SJCRH30 (cell line): ENCODE measurements around the gene TAB3. TPM values are rescaled to one million over a fixed set of nuclear protein-coding genes. Genes with fewer than 3 reads are reported as not detected.

Experiments used
- DNase-seq, 2 experiments: peaks; one replicate each; pipeline ENCODE4 v3.0.0-alpha.2; 2015 to 2020
- H3K27ac ChIP-seq: fragments of 250-450 bp; sonication (Bioruptor Pico); 2 replicates; pipeline ENCODE4 v1.5.1; 2020; ENCODE audit warnings: mild to moderate bottlenecking, moderate library complexity
- H3K27me3 ChIP-seq: fragments of 250-450 bp; sonication (Bioruptor Pico); 2 replicates; pipeline ENCODE4 v1.5.1; 2020; ENCODE audit warnings: mild to moderate bottlenecking, moderate library complexity
- H3K36me3 ChIP-seq: fragments of 250-450 bp; sonication (Bioruptor Pico); 2 replicates; pipeline ENCODE4 v1.5.1; 2020; ENCODE audit warnings: mild to moderate bottlenecking, moderate library complexity
- H3K4me1 ChIP-seq: fragments of 250-450 bp; sonication (Bioruptor Pico); 2 replicates; pipeline ENCODE4 v1.5.1; 2020; ENCODE audit warnings: mild to moderate bottlenecking, moderate library complexity
- H3K4me3 ChIP-seq: fragments of 250-450 bp; sonication (Bioruptor Pico); 2 replicates; pipeline ENCODE4 v1.5.1; 2020; ENCODE audit warnings: mild to moderate bottlenecking, moderate library complexity
- H3K9me3 ChIP-seq: fragments of 250-450 bp; sonication (Bioruptor Pico); replicated peaks from 2 replicates; pipeline ENCODE4 v1.5.1; 2020; ENCODE audit warnings: mild to moderate bottlenecking, moderate library complexity
- total RNA-seq: library from RNA; depleted of rRNA; stranded (reverse); fragments of >200 nt; shearing (Covaris generic); gene quantifications from 2 replicates; pipeline ENCODE4 v1.2.3, GENCODE V29; 2014; rRNA removed

TAB3 gene
- 12.4 and 13.5 TPM in 2 replicates for total RNA-seq

DNA sequence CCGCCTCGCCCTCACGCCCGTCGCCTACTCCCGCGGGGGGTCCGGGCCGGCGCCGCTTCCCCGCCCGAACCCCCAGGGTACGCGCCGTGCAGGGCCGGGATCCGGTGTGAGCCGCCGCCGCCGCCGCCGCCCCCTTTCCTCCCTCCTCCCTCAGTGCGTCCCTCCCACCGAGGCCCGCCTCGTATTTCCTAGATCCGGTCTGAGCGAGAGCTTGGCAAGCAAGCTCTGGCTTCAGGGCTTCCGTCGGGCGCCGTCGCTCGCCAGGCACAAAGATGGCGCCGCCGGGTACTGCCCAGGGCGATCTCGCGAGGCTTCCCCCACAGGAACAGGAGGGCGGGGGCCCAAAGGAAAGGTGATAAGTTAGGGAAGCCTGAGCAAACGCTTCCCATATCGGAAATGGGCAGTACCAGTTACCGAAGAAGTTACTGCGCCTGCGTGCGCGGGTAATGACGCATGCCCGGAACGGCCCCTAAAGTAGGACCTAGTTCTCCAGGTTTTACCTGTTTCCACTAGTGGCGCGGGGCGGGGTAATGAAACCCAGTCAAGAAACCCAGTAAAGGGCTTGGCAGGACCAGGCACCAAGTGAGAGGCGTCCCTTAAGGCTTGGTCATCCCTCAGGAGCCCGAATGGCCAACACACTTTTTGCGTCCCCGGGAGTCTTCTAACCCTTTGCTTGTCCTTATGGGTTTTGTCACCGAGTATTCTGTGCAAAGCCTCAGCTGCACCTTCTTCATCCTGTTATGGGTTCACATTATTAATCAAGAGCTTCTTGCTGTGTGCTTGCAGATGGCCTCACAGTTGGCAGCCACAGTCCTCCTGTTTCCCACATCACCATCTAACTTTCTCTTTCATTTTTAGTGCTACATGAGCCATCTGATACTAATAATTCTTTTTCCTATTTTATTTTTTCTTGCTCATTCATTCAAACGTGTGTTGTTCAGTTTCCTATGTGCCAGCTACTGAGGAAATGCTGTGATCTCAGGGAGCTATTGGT, at the start of gene TAB3:
Gene TAB3 (minus strand): TSS at position 108 of the 994 bp plus-strand sequence. CDS start 29,666 bp downstream, outside the sequence.
- DNase-seq: peak; percentile 90 to 91
- Histone ChIP-seq H3K4me1 (no peaks in the 10 kb centered on the region), H3K36me3 (no peaks in the 10 kb centered on the region), H3K27me3 (no peaks in the 10 kb centered on the region), H3K9me3 (no peaks in the 10 kb centered on the region), H3K27ac (peak within 1 kb of the TSS; percentile 30; the same call in 1 of the 2 replicates), H3K4me3 (peak within 1 kb of the TSS; percentile 70)

DNA sequence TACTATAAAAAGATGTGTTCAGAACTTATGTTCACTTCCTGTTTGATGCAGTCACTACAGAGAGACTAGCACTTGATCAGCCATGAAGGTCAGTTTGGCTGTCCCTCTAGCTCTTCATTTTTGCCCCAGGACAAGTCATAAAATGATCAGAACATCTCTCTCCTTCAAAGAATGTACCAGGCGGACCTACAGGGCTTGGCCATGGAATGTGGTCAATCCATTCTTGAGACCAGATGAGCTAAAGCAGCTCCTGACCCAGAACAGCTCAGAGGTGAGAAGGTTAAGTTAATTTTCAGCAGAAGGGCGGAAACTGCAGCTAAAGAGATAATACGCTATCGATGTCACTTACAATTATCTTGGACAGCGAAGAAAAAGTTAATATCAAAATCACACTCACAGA, 49.2 kb upstream of the TAB3 start:
- Histone ChIP-seq H3K9me3 (no peaks in the 10 kb centered on the region), H3K27ac (no peak overlapping the region), H3K27me3 (no peaks in the 10 kb centered on the region), H3K4me1 (no peaks in the 10 kb centered on the region), H3K36me3 (no peaks in the 10 kb centered on the region), H3K4me3 (no peak overlapping the region)
- DNase-seq: no peak

- no peak overlapping the region for H3K27ac ChIP-seq
- H3K36me3 ChIP-seq: no peaks in the 10 kb centered on the region
- no peaks in the 10 kb centered on the region for H3K4me1 ChIP-seq
- no peaks in the 10 kb centered on the region for H3K9me3 ChIP-seq
- no peaks in the 10 kb centered on the region for H3K27me3 ChIP-seq
- DNase-seq: peak; percentile 33 to 59
- no peak overlapping the region for H3K4me3 ChIP-seq
These were observed 46.9 kb upstream of the TAB3 start for GRCh38 chrX:30935985-30936384.

GRCh38 chrX:30931920-30932319, 42.9 kb upstream of the TAB3 start:
- H3K4me1 ChIP-seq: no peaks in the 10 kb centered on the region
- no peaks in the 10 kb centered on the region for H3K27me3 ChIP-seq
- H3K9me3 ChIP-seq: no peaks in the 10 kb centered on the region
- DNase-seq: no peak
- no peak overlapping the region for H3K4me3 ChIP-seq
- H3K27ac ChIP-seq: no peak overlapping the region
- H3K36me3 ChIP-seq: no peaks in the 10 kb centered on the region

DNA sequence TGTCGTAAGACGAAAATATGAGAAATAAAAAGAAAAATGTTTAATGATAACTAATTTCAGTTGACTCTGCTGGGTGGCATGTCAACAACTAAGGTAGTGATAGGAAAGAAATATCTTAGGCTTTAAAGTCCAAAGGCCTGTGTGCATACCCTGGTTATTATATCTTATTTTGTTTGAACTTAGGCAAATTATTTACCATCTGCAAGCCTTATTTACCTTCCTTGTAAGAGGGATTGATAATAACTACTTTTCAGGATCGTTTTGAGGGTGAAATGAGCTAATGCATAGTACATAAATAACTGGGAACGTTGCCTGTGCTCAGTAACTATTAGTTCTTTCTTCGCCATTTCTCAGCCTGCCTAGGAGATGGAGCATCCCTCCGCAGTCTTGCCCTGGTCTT, 41.6 kb upstream of the TAB3 start:
- DNase-seq: no peak
- Histone ChIP-seq H3K9me3 (no peaks in the 10 kb centered on the region), H3K4me1 (no peaks in the 10 kb centered on the region), H3K36me3 (no peaks in the 10 kb centered on the region), H3K27ac (no peak overlapping the region), H3K27me3 (no peaks in the 10 kb centered on the region), H3K4me3 (no peak overlapping the region)

DNA sequence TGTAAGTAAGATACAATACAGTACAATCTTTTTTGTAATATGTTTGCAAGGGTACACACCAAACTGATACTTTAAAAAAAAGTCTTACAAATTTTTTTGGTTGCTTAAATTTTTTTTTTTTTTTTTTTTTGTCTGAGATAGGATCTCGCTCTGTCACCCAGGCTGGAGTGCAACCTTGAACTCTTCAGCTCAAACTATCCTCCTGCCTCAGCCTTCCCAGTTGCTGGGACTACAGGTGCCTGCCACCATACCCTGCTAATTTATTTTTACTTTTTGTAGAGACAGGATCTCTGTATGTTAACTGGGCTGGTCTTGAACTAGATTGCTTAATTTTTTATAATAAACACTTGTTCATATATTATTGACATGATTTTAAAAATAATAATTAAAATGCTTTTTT, 41.1 kb upstream of the TAB3 start:
- H3K4me1 ChIP-seq: no peaks in the 10 kb centered on the region
- H3K27ac ChIP-seq: no peak overlapping the region
- H3K27me3 ChIP-seq: no peaks in the 10 kb centered on the region
- H3K9me3 ChIP-seq: no peaks in the 10 kb centered on the region
- no peak for DNase-seq
- no peak overlapping the region for H3K4me3 ChIP-seq
- H3K36me3 ChIP-seq: no peaks in the 10 kb centered on the region

DNA sequence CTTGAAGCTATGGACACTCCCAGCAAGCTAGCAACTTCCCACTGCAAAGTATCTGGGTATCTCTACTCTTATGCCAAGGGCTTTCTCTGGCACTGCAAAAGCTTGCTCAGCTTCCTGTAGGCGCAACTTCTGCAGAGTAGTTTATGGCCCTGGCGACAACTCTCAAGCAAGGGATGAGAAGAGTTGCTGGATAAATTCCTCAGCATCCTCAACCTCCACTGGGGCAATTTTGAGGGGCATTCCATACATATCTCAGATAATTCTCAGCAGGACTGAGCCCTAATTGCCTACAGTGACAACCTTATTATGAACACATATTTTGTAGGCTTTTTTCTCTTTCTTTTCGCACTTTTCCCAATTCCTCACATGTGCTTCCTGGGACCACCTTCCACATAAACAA, 31.2 kb upstream of the TAB3 start:
- H3K4me1 ChIP-seq: no peaks in the 10 kb centered on the region
- no peaks in the 10 kb centered on the region for H3K9me3 ChIP-seq
- H3K4me3 ChIP-seq: no peak overlapping the region
- no peak overlapping the region for H3K27ac ChIP-seq
- no peak for DNase-seq
- H3K27me3 ChIP-seq: no peaks in the 10 kb centered on the region
- H3K36me3 ChIP-seq: no peaks in the 10 kb centered on the region

GRCh38 chrX:30918480-30918879, 29.4 kb upstream of the TAB3 start:
- no peaks in the 10 kb centered on the region for H3K9me3 ChIP-seq
- no peak overlapping the region for H3K27ac ChIP-seq
- no peak overlapping the region for H3K4me3 ChIP-seq
- no peaks in the 10 kb centered on the region for H3K4me1 ChIP-seq
- H3K27me3 ChIP-seq: no peaks in the 10 kb centered on the region
- H3K36me3 ChIP-seq: no peaks in the 10 kb centered on the region
- no peak for DNase-seq

GRCh38 chrX:30913492-30913891, 24.4 kb upstream of the TAB3 start:
- no peak overlapping the region for H3K27ac ChIP-seq
- H3K9me3 ChIP-seq: no peaks in the 10 kb centered on the region
- H3K27me3 ChIP-seq: no peaks in the 10 kb centered on the region
- no peak for DNase-seq
- H3K4me3 ChIP-seq: no peak overlapping the region
- no peaks in the 10 kb centered on the region for H3K36me3 ChIP-seq
- H3K4me1 ChIP-seq: no peaks in the 10 kb centered on the region

DNA sequence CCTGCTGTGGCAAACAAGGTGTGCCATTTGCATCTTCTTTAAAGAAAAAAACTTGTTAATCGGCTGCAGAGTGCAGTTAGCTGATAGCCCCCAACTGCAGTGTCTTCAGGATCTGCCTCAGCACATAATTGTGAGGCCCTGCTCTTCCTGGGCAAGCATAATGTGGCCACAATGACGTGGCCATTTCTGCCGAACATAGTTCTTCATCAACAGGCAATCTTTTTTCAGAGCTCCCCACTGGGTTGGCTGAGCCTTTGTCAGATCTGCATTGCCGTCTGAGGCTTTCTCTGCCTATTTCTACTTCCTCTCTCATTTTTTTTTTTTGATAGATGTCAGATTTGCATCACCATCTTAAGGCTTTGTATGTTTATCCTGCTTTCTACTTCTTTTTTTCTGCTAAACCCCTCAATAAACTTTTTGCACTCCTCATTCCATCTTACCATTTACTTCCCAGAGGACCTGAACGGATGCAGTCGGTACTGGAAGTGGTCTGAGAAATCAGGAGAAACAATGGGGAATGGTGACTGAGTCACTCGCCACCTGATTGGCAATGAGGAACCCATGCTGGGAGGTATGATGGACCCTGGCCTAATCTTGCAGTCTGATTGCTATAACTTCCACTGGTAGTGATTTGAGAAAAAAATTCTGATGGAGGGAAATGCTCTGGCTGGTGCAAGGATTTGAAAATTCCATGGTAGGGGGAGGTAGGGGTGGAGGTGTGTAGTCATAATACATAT, 21.2 kb upstream of the TAB3 start:
- H3K9me3 ChIP-seq: no peaks in the 10 kb centered on the region
- no peak overlapping the region for H3K27ac ChIP-seq
- no peak overlapping the region for H3K4me3 ChIP-seq
- no peaks in the 10 kb centered on the region for H3K36me3 ChIP-seq
- no peaks in the 10 kb centered on the region for H3K4me1 ChIP-seq
- no peak for DNase-seq
- H3K27me3 ChIP-seq: no peaks in the 10 kb centered on the region

DNA sequence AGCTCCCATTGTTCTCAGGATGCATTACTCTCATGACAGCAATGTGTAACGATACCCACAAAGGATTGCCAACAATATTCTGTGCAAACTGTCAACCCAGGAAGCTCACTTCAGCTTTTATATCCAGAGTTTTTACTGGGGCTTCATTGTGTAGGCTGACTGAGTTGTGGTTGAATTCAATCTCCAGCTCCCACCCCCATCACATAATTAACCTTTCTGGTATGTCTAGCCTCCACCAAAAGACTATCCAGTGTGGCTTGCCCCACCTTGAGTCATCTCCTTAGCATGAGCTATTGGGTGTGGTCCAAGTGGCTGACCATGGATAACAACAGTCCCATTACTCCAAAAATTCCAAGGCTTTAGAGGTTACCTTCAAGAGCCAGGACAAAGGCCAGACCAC, 17.7 kb upstream of the TAB3 start:
- Histone ChIP-seq H3K27me3 (no peaks in the 10 kb centered on the region), H3K36me3 (no peaks in the 10 kb centered on the region), H3K27ac (no peak overlapping the region), H3K4me3 (no peak overlapping the region), H3K4me1 (no peaks in the 10 kb centered on the region), H3K9me3 (no peaks in the 10 kb centered on the region)
- no peak for DNase-seq

DNA sequence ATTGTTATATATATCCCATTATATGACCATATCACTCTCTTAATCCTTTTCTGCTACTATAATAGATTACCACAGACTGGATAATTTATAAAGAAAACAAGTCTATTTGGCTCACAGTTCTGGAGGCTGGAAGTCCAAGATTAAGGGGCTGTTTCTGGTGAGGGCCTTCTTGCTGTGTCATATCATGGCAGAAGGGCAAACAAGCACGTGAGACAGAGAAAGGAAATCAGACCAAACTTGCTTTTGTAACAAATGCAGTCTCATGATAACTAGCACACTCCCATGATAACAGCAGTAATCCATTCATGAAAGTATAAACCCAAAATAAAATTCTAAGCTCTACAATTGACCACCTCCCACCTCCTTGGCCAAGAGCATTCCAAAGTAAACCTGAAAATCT, 16.3 kb upstream of the TAB3 start:
- Histone ChIP-seq H3K9me3 (no peaks in the 10 kb centered on the region), H3K4me1 (no peaks in the 10 kb centered on the region), H3K27ac (no peak overlapping the region), H3K36me3 (no peaks in the 10 kb centered on the region), H3K4me3 (no peak overlapping the region), H3K27me3 (no peaks in the 10 kb centered on the region)
- no peak for DNase-seq

GRCh38 chrX:30904632-30905031, 15.6 kb upstream of the TAB3 start:
- no peaks in the 10 kb centered on the region for H3K27me3 ChIP-seq
- no peaks in the 10 kb centered on the region for H3K4me1 ChIP-seq
- H3K36me3 ChIP-seq: no peaks in the 10 kb centered on the region
- H3K4me3 ChIP-seq: no peak overlapping the region
- no peak overlapping the region for H3K27ac ChIP-seq
- H3K9me3 ChIP-seq: no peaks in the 10 kb centered on the region
- DNase-seq: peak in 1 of 2 experiments; percentile 23

- H3K4me1 ChIP-seq: no peaks in the 10 kb centered on the region
These were observed 15.1 kb upstream of the TAB3 start for GRCh38 chrX:30904186-30904585.

GRCh38 chrX:30900227-30900626, 11.2 kb upstream of the TAB3 start:
- Histone ChIP-seq H3K36me3 (no peaks in the 10 kb centered on the region), H3K27me3 (no peaks in the 10 kb centered on the region), H3K27ac (no peak overlapping the region), H3K9me3 (no peaks in the 10 kb centered on the region), H3K4me1 (no peaks in the 10 kb centered on the region), H3K4me3 (no peak overlapping the region)
- DNase-seq: no peak

More at GRCh38 chrX:30904186-30904585, 15.1 kb upstream of the TAB3 start:
- no peaks in the 10 kb centered on the region for H3K36me3 ChIP-seq
- no peak overlapping the region for H3K4me3 ChIP-seq
- no peak overlapping the region for H3K27ac ChIP-seq
- no peaks in the 10 kb centered on the region for H3K9me3 ChIP-seq
- DNase-seq: peak in 1 of 2 experiments; percentile 1
- no peaks in the 10 kb centered on the region for H3K27me3 ChIP-seq
